A673 (cell line): ENCODE data around the gene IFIT3.

Source experiments
- EZH2 ChIP-seq: fragments of 200-600 bp; sonication (generic); IDR thresholded peaks from 2 replicates; pipeline ENCODE4 v1.6.1; 2017; ENCODE audit warnings: borderline replicate concordance, low read depth, mild to moderate bottlenecking, mixed read lengths, antibody characterized with exemption, low read length; ENCODE audit not compliant: poor library complexity, severe bottlenecking
- TF ChIP-seq, protein P1 (sequence below): fragments of 300-800, 200-600 bp; sonication (generic); conservative IDR thresholded peaks from 2 replicates; pipeline ENCODE4 v1.5.1; 2017; ENCODE audit warnings: low read depth, mild to moderate bottlenecking, antibody characterized with exemption, low read length, moderate library complexity, mixed read lengths

DNA sequence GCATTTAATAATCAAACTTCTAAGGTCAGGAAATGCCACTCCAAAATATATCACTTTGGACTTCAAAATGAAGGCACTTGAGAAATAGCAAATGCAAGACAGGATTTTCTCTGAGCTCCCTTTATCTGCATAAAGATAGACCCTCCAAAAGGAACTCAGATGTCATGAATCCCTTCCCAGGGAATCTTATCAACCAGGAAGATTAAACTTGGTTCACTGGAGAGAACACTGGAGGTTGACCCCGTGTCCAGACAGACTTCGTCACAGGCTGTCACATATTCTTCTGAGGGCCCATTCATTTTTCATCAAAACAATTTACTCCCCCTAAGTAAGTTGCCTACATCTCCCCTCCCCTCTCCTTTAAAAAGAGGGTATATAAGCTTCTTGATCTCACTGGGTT lies 21.2 kb downstream of the IFIT3 start:
- TF ChIP-seq, protein P1, sequence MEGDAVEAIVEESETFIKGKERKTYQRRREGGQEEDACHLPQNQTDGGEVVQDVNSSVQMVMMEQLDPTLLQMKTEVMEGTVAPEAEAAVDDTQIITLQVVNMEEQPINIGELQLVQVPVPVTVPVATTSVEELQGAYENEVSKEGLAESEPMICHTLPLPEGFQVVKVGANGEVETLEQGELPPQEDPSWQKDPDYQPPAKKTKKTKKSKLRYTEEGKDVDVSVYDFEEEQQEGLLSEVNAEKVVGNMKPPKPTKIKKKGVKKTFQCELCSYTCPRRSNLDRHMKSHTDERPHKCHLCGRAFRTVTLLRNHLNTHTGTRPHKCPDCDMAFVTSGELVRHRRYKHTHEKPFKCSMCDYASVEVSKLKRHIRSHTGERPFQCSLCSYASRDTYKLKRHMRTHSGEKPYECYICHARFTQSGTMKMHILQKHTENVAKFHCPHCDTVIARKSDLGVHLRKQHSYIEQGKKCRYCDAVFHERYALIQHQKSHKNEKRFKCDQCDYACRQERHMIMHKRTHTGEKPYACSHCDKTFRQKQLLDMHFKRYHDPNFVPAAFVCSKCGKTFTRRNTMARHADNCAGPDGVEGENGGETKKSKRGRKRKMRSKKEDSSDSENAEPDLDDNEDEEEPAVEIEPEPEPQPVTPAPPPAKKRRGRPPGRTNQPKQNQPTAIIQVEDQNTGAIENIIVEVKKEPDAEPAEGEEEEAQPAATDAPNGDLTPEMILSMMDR = no peak
- no peak for TF ChIP-seq EZH2
